ENCODE data around the gene COMMD9. TPM values are rescaled to one million over a fixed set of nuclear protein-coding genes. Genes with fewer than 3 reads are reported as not detected.

The COMMD9 gene
- total RNA-seq, 1 experiment from 2014 or later, result 154 TPM

GRCh38 chr11:36313750-36314433, 24.7 kb upstream of the COMMD9 start:
- ChIA-PET POLR2A (ENCODE audit: low non-redundant PET) (no interaction called here), CTCF (no interaction called here)
- TF ChIP-seq CTCF (conservative IDR thresholded peaks at IDR 0.05; ENCODE audit: low read depth, low read length), result no peak
- no peak for TF ChIP-seq EZH2 (IDR thresholded peaks at IDR 0.05; ENCODE audit: borderline replicate concordance, low read depth, low read length, poor library complexity, severe bottlenecking)
- Histone ChIP-seq H3K27me3 (replicated peaks; ENCODE audit: insufficient read depth, low read depth, low read length, poor library complexity) (peaks cover 49% of the 10 kb centered on the region), H3K27ac (ENCODE audit: low read depth, low read length, poor library complexity, severe bottlenecking) (no peak overlapping the region), H3K4me1 (ENCODE audit: insufficient read depth, low read length, poor library complexity, severe bottlenecking) (no peaks in the 10 kb centered on the region), H3K36me3 (ENCODE audit: insufficient read depth, low read length, poor library complexity, severe bottlenecking) (no peaks in the 10 kb centered on the region), H3K4me3 (ENCODE audit: low read depth, low read length, poor library complexity, severe bottlenecking) (no peak overlapping the region), H3K9me3 (ENCODE audit: low read depth, low read length, poor library complexity, severe bottlenecking) (no peaks in the 10 kb centered on the region)
- BruUV-seq (replicated peaks), result no TSS peak
- no peak for DNase-seq (ENCODE audit: low spot score)
- intact Hi-C loops (cut with micrococcal nuclease; ENCODE audit: unreplicated experiment), result no loop called here

DNA sequence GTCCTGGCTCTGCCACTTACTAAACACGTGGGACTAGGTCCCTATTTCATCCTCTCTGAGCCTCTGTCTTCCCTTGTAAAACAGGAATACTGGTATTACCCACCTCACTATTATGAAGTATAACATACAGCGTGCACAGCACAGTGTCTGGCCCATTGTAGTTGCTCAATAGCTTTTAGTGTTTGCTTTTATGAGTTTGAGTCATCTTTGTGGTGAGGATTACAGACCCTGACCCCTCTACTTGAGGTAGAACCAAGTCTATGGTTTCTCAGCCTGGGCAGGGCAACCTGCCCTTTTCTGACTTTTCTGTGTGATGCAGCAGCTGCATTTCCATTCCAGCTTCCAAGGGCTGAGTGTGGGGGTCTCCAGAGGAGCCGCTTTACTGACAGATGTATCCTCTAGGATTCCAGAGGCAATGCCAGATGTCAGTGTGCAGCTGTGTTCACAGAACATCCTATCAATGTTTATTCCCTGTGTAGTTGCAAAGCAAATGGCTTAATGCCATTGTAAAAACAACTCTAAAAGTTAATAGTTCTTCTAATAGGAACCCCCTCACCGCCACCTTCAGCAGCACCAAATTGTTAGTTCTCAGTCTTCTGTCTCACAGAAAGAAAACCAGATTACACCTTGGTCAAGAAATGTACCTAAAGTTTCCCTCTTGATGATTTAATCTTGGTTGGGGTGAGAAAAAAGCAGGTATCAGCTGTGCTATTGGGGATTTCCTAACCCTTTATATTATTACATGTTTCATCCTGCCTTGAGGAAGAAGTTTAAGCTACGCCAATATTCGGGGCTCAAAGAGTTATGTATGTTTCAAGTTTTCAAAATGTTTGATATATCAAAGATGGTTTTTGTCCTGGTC, 23.6 kb upstream of the COMMD9 start:
- no peak for TF ChIP-seq CTCF (conservative IDR thresholded peaks at IDR 0.05; ENCODE audit: low read depth, low read length)
- TF ChIP-seq EZH2 (IDR thresholded peaks at IDR 0.05; ENCODE audit: borderline replicate concordance, low read depth, low read length, poor library complexity, severe bottlenecking), result no peak
- BruUV-seq (replicated peaks), result no TSS peak

DNA sequence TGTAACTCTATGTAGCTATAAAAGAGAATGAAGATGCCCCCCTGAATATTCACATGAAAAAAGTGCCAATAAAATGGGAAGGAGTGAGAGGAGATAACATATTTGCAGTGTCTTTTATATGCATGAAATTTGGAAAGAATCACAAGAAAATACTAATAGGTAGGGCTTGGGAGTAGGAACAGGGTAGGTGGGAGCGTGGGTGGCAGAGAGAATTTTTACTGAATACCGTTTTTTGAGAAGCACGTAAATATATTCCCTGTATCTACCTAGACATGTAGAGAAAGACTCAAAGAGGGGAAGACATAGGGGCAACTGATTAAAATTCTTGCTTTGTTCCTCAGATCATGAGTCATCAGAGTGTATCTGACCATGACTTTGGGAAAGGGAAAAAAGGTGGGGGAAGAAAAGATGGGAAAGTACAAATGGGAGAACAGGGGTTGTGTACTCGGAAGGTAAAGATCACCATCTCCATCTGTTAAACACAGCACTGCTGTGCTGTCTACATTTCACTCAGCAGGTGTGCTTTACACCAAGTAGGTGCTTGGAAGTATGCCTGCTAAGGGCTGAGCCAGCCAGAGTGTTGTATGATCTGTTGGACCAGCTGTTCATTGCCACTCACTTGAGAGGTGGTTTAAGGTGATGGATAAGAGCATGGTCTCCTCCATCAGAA, 22.8 kb upstream of the COMMD9 start:
- H3K27ac ChIP-seq (ENCODE audit: low read depth, low read length, poor library complexity, severe bottlenecking), result no peak overlapping the region
- ChIA-PET POLR2A (ENCODE audit: low non-redundant PET) (no interaction called here), CTCF (no interaction called here)
- intact Hi-C loops (cut with micrococcal nuclease; ENCODE audit: unreplicated experiment), result no loop called here
- DNase-seq (ENCODE audit: low spot score), result no peak
- no peaks in the 10 kb centered on the region for H3K36me3 ChIP-seq (ENCODE audit: insufficient read depth, low read length, poor library complexity, severe bottlenecking)
- no peaks in the 10 kb centered on the region for H3K9me3 ChIP-seq (ENCODE audit: low read depth, low read length, poor library complexity, severe bottlenecking)
- peaks cover 3% of the 10 kb centered on the region for H3K4me1 ChIP-seq (ENCODE audit: insufficient read depth, low read length, poor library complexity, severe bottlenecking)
- TF ChIP-seq EZH2 (IDR thresholded peaks at IDR 0.05; ENCODE audit: borderline replicate concordance, low read depth, low read length, poor library complexity, severe bottlenecking) (no peak), CTCF (conservative IDR thresholded peaks at IDR 0.05; ENCODE audit: low read depth, low read length) (no peak)
- no peak overlapping the region for H3K4me3 ChIP-seq (ENCODE audit: low read depth, low read length, poor library complexity, severe bottlenecking)
- BruUV-seq (replicated peaks), result no TSS peak
- H3K27me3 ChIP-seq (replicated peaks; ENCODE audit: insufficient read depth, low read depth, low read length, poor library complexity), result peaks cover 44% of the 10 kb centered on the region

More for the DNA sequence above, 23.6 kb upstream of the COMMD9 start:
- H3K27me3 ChIP-seq (replicated peaks; ENCODE audit: insufficient read depth, low read depth, low read length, poor library complexity), result peaks cover 49% of the 10 kb centered on the region
- H3K4me3 ChIP-seq (ENCODE audit: low read depth, low read length, poor library complexity, severe bottlenecking), result no peak overlapping the region
- H3K27ac ChIP-seq (ENCODE audit: low read depth, low read length, poor library complexity, severe bottlenecking), result no peak overlapping the region
- no peaks in the 10 kb centered on the region for H3K4me1 ChIP-seq (ENCODE audit: insufficient read depth, low read length, poor library complexity, severe bottlenecking)
- intact Hi-C loops (cut with micrococcal nuclease; ENCODE audit: unreplicated experiment), result no loop called here
- CTCF ChIA-PET, result no interaction called here
- H3K9me3 ChIP-seq (ENCODE audit: low read depth, low read length, poor library complexity, severe bottlenecking), result no peaks in the 10 kb centered on the region
- no peak for DNase-seq (ENCODE audit: low spot score)
- POLR2A ChIA-PET (ENCODE audit: low non-redundant PET), result no interaction called here
- no peaks in the 10 kb centered on the region for H3K36me3 ChIP-seq (ENCODE audit: insufficient read depth, low read length, poor library complexity, severe bottlenecking)

Measured in A673 (cell line).